Mesothelial cell of epicardium (in vitro differentiated cells): ENCODE measurements around the gene PDE4B. TPM values are rescaled to one million over a fixed set of nuclear protein-coding genes. Genes with fewer than 3 reads are reported as not detected.

Experiments
- DNase-seq, 2 experiments: peaks; one replicate each; pipeline ENCODE4 v3.0.0; 2021; ENCODE audit warnings: low spot score in 2 of 2; ENCODE audit not compliant: unreplicated experiment in 2 of 2
- H3K27ac Mint-ChIP-seq: 2 replicates; pipeline ENCODE4 v1.8.0; 2021; ENCODE audit warnings: mixed read lengths
- H3K27me3 Mint-ChIP-seq: 2 replicates; pipeline ENCODE4 v1.8.0; 2021; ENCODE audit warnings: low read depth, mixed read lengths
- H3K36me3 Mint-ChIP-seq: 2 replicates; pipeline ENCODE4 v1.8.0; 2021; ENCODE audit warnings: mixed read lengths
- H3K4me1 Mint-ChIP-seq: 2 replicates; pipeline ENCODE4 v1.8.0; 2021; ENCODE audit warnings: mixed read lengths
- H3K4me3 Mint-ChIP-seq: 2 replicates; pipeline ENCODE4 v1.8.0; 2021; ENCODE audit warnings: mild to moderate bottlenecking, moderate library complexity, mixed read lengths
- H3K9me3 Mint-ChIP-seq: 2 replicates; pipeline ENCODE4 v1.8.0; 2021; ENCODE audit warnings: mixed read lengths
- CTCF ChIP-seq: fragments of 200-600 bp; sonication (generic); IDR thresholded peaks from one replicate; pipeline ENCODE4 v1.5.0; 2021; ENCODE audit warnings: antibody characterized with exemption; ENCODE audit not compliant: unreplicated experiment
- total RNA-seq: library from RNA; stranded (reverse); gene quantifications from 3 replicates; pipeline ENCODE4 v1.2.1, GENCODE V29; 2021

Gene PDE4B
- total RNA-seq, 1 donor from 2014 or later, result 22.3 TPM

GRCh38 chr1:66282891-66283621 lies 490.4 kb downstream of the PDE4B start:
- DNase-seq, result no peak
- Mint-ChIP-seq H3K4me1 (peaks cover 51% of the 10 kb centered on the region), H3K27ac (no peak overlapping the region), H3K4me3 (no peak overlapping the region), H3K27me3 (no peaks in the 10 kb centered on the region), H3K9me3 (no peaks in the 10 kb centered on the region), H3K36me3 (no peaks in the 10 kb centered on the region)
- TF ChIP-seq CTCF, result no peak

- Mint-ChIP-seq H3K27ac (peak overlapping the region; percentile 18), H3K4me1 (peaks cover 46% of the 10 kb centered on the region), H3K36me3 (no peaks in the 10 kb centered on the region), H3K9me3 (no peaks in the 10 kb centered on the region), H3K27me3 (no peaks in the 10 kb centered on the region), H3K4me3 (no peak overlapping the region)
- TF ChIP-seq CTCF, result no peak
- no peak for DNase-seq
Observed at GRCh38 chr1:66283622-66284041, 490.9 kb downstream of the PDE4B start.

GRCh38 chr1:66284746-66285145 lies 492.1 kb downstream of the PDE4B start:
- TF ChIP-seq CTCF, result no peak
- H3K9me3 Mint-ChIP-seq, result no peaks in the 10 kb centered on the region
- no peak overlapping the region for H3K4me3 Mint-ChIP-seq
- no peak for DNase-seq
- no peaks in the 10 kb centered on the region for H3K36me3 Mint-ChIP-seq
- peak overlapping the region; percentile 8 for H3K27ac Mint-ChIP-seq
- no peaks in the 10 kb centered on the region for H3K27me3 Mint-ChIP-seq
- H3K4me1 Mint-ChIP-seq, result peaks cover 45% of the 10 kb centered on the region

- Mint-ChIP-seq H3K9me3 (no peaks in the 10 kb centered on the region), H3K4me1 (peaks cover 50% of the 10 kb centered on the region), H3K36me3 (no peaks in the 10 kb centered on the region), H3K27me3 (no peaks in the 10 kb centered on the region), H3K27ac (peak overlapping the region; percentile 54), H3K4me3 (no peak overlapping the region)
- DNase-seq, result no peak
- TF ChIP-seq CTCF, result no peak
Observed at GRCh38 chr1:66285618-66286270, 493.0 kb downstream of the PDE4B start.

- peak overlapping the region; percentile 54 for H3K27ac Mint-ChIP-seq
- H3K36me3 Mint-ChIP-seq, result no peaks in the 10 kb centered on the region
- DNase-seq, result no peak
- H3K27me3 Mint-ChIP-seq, result no peaks in the 10 kb centered on the region
- no peak for TF ChIP-seq CTCF
- peaks cover 50% of the 10 kb centered on the region for H3K4me1 Mint-ChIP-seq
- H3K9me3 Mint-ChIP-seq, result no peaks in the 10 kb centered on the region
- H3K4me3 Mint-ChIP-seq, result no peak overlapping the region
Observed at GRCh38 chr1:66286307-66286706, 493.6 kb downstream of the PDE4B start.
